ENCODE data around the gene TMEM145. TPM values are rescaled to one million over a fixed set of nuclear protein-coding genes. Genes with fewer than 3 reads are reported as not detected.

The TMEM145 gene
- polyA plus RNA-seq, 1 donor from 2014 or later, result 30.9 TPM

- no peak for TF ChIP-seq RAD21 (conservative IDR thresholded peaks at IDR 0.05)
- Histone ChIP-seq H3K9me3 (ENCODE audit: low read length) (no peaks in the 10 kb centered on the region), H3K36me3 (ENCODE audit: insufficient read depth, low read length) (peaks cover 6% of the 10 kb centered on the region), H3K27me3 (ENCODE audit: insufficient read depth, low read depth, low read length) (no peaks in the 10 kb centered on the region), H3K9ac (ENCODE audit: low read length) (no peak overlapping the region), H4K20me1 (ENCODE audit: insufficient read depth) (no peaks in the 10 kb centered on the region), H3K4me2 (ENCODE audit: low read length) (no peak overlapping the region), H3F3A (ENCODE audit: insufficient read depth, low read length, poor library complexity, severe bottlenecking) (no peaks in the 10 kb centered on the region), H3K4me3 (ENCODE audit: low read length) (peak overlapping the region; percentile 43), H3K27ac (ENCODE audit: low read length) (no peak overlapping the region), H2AFZ (ENCODE audit: low read depth, low read length) (no peak overlapping the region), H3K79me2 (replicated peaks; ENCODE audit: insufficient read depth, low read length) (peaks cover 30% of the 10 kb centered on the region), H3K9me2 (ENCODE audit: insufficient read depth, low read length) (no peaks in the 10 kb centered on the region)
Measured at GRCh38 chr19:42275517-42275916, 37.6 kb upstream of the TMEM145 start.

DNA sequence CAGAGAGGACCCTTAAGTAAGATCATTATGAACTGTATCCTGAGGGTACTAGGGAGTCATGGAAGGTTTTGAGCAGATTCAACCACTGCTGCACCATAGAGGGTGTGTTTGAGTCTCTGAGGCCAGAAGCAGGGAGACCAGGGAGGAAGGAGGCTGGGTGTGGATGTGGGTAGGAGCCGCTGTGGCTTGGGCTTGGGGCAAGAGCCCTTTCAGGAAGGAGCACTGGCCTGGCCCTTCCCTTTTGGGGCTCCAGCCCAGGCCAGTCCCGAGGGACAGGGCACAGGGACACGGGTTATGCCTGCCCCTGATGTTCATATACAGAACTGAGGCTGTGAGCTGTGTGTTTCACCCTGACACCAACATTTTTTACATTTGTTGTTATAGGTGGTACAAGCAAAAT is 36.8 kb upstream of the TMEM145 start:
- Histone ChIP-seq H3K36me3 (ENCODE audit: insufficient read depth, low read length) (peaks cover 6% of the 10 kb centered on the region), H3K27ac (ENCODE audit: low read length) (no peak overlapping the region), H3F3A (ENCODE audit: insufficient read depth, low read length, poor library complexity, severe bottlenecking) (no peaks in the 10 kb centered on the region), H3K9me2 (ENCODE audit: insufficient read depth, low read length) (no peaks in the 10 kb centered on the region), H3K27me3 (ENCODE audit: insufficient read depth, low read depth, low read length) (no peaks in the 10 kb centered on the region), H3K4me3 (ENCODE audit: low read length) (peak overlapping the region; percentile 30), H3K79me2 (replicated peaks; ENCODE audit: insufficient read depth, low read length) (peaks cover 24% of the 10 kb centered on the region), H3K4me2 (ENCODE audit: low read length) (no peak overlapping the region), H2AFZ (ENCODE audit: low read depth, low read length) (no peak overlapping the region), H4K20me1 (ENCODE audit: insufficient read depth) (no peaks in the 10 kb centered on the region), H3K9ac (ENCODE audit: low read length) (no peak overlapping the region), H3K9me3 (ENCODE audit: low read length) (no peaks in the 10 kb centered on the region)
- TF ChIP-seq MXI1 (conservative IDR thresholded peaks at IDR 0.05; ENCODE audit: poor library complexity, severe bottlenecking) (no peak), RAD21 (conservative IDR thresholded peaks at IDR 0.05) (no peak), EZH2 (IDR thresholded peaks at IDR 0.05; ENCODE audit: borderline replicate concordance, insufficient read depth, low read length, poor library complexity, severe bottlenecking) (no peak), REST (IDR thresholded peaks at IDR 0.05; ENCODE audit: borderline replicate concordance) (no peak), POLR2AphosphoS5 (IDR thresholded peaks at IDR 0.05) (no peak), SMC3 (conservative IDR thresholded peaks at IDR 0.05; ENCODE audit: poor library complexity) (no peak), TAF1 (IDR thresholded peaks at IDR 0.05; ENCODE audit: low read depth) (no peak), EP300 (conservative IDR thresholded peaks at IDR 0.05; ENCODE audit: poor library complexity, severe bottlenecking) (no peak)
- TF ChIP-seq, protein P1, sequence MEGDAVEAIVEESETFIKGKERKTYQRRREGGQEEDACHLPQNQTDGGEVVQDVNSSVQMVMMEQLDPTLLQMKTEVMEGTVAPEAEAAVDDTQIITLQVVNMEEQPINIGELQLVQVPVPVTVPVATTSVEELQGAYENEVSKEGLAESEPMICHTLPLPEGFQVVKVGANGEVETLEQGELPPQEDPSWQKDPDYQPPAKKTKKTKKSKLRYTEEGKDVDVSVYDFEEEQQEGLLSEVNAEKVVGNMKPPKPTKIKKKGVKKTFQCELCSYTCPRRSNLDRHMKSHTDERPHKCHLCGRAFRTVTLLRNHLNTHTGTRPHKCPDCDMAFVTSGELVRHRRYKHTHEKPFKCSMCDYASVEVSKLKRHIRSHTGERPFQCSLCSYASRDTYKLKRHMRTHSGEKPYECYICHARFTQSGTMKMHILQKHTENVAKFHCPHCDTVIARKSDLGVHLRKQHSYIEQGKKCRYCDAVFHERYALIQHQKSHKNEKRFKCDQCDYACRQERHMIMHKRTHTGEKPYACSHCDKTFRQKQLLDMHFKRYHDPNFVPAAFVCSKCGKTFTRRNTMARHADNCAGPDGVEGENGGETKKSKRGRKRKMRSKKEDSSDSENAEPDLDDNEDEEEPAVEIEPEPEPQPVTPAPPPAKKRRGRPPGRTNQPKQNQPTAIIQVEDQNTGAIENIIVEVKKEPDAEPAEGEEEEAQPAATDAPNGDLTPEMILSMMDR (IDR thresholded peaks at IDR 0.05; ENCODE audit: poor library complexity, severe bottlenecking), result no peak

GRCh38 chr19:42276821-42277220 is 36.3 kb upstream of the TMEM145 start:
- Histone ChIP-seq H3K79me2 (replicated peaks; ENCODE audit: insufficient read depth, low read length) (peaks cover 24% of the 10 kb centered on the region), H2AFZ (ENCODE audit: low read depth, low read length) (no peak overlapping the region), H3F3A (ENCODE audit: insufficient read depth, low read length, poor library complexity, severe bottlenecking) (no peaks in the 10 kb centered on the region), H3K4me2 (ENCODE audit: low read length) (no peak overlapping the region), H3K27me3 (ENCODE audit: insufficient read depth, low read depth, low read length) (no peaks in the 10 kb centered on the region), H3K27ac (ENCODE audit: low read length) (no peak overlapping the region), H3K9me3 (ENCODE audit: low read length) (no peaks in the 10 kb centered on the region), H3K9ac (ENCODE audit: low read length) (no peak overlapping the region), H3K9me2 (ENCODE audit: insufficient read depth, low read length) (no peaks in the 10 kb centered on the region), H4K20me1 (ENCODE audit: insufficient read depth) (no peaks in the 10 kb centered on the region), H3K36me3 (ENCODE audit: insufficient read depth, low read length) (peaks cover 6% of the 10 kb centered on the region), H3K4me3 (ENCODE audit: low read length) (no peak overlapping the region)
- TF ChIP-seq EP300 (conservative IDR thresholded peaks at IDR 0.05; ENCODE audit: poor library complexity, severe bottlenecking), result no peak
- TF ChIP-seq SMC3 (conservative IDR thresholded peaks at IDR 0.05; ENCODE audit: poor library complexity), result no peak
- no peak for TF ChIP-seq EZH2 (IDR thresholded peaks at IDR 0.05; ENCODE audit: borderline replicate concordance, insufficient read depth, low read length, poor library complexity, severe bottlenecking)
- TF ChIP-seq TAF1 (IDR thresholded peaks at IDR 0.05; ENCODE audit: low read depth), result no peak
- TF ChIP-seq, protein P1 (IDR thresholded peaks at IDR 0.05; ENCODE audit: poor library complexity, severe bottlenecking), result no peak
- TF ChIP-seq REST (IDR thresholded peaks at IDR 0.05; ENCODE audit: borderline replicate concordance), result no peak
- TF ChIP-seq MXI1 (conservative IDR thresholded peaks at IDR 0.05; ENCODE audit: poor library complexity, severe bottlenecking), result no peak
- no peak for TF ChIP-seq POLR2AphosphoS5 (IDR thresholded peaks at IDR 0.05)
